Erythroblast (primary cell): ENCODE results near the gene GNAI2.

Source experiments
- GATA1 ChIP-seq: IDR thresholded peaks from 2 replicates; pipeline ENCODE4 v1.6.1; 2011; ENCODE audit warnings: low read depth, mild to moderate bottlenecking, control low read depth, low read length, moderate library complexity
- POLR2A ChIP-seq: IDR thresholded peaks from 2 replicates; pipeline ENCODE4 v1.6.1; 2011; ENCODE audit warnings: mild to moderate bottlenecking, low read length

- TF ChIP-seq POLR2A: no peak
- TF ChIP-seq GATA1: no peak
Measured at GRCh38 chr3:50302095-50303012, 66.3 kb downstream of the GNAI2 start.
